Activated CD4-positive, alpha-beta memory T cell treated with anti-CD3 and anti-CD28 coated beads for 36 hours (primary cell): ENCODE data around the gene CLSTN2. TPM values are rescaled to one million over a fixed set of nuclear protein-coding genes. Genes with fewer than 3 reads are reported as not detected.

Experiments used
- CTCF ChIA-PET: fragments of 350-600 bp; sonication (Branson Sonifier 250); formaldehyde crosslinking; loops from one replicate; lab custom pipeline; 2021; ENCODE audit warnings: antibody characterized with exemption, inconsistent platforms; lab: Charles Lee
- POLR2A ChIA-PET: fragments of 350-600 bp; sonication (Branson Sonifier 250); formaldehyde crosslinking; loops from one replicate; lab custom pipeline; 2021; ENCODE audit warnings: antibody characterized with exemption; lab: Charles Lee
- DNase-seq: peaks from one replicate; pipeline ENCODE4 v3.0.0-alpha.2; 2020
- H3K27ac Mint-ChIP-seq: one replicate; pipeline ENCODE4 v1.8.0; 2021; ENCODE audit warnings: mixed read lengths
- H3K27me3 Mint-ChIP-seq: one replicate; pipeline ENCODE4 v1.8.0; 2021; ENCODE audit warnings: mixed read lengths
- H3K36me3 Mint-ChIP-seq: one replicate; pipeline ENCODE4 v1.8.0; 2021; ENCODE audit warnings: mixed read lengths
- H3K4me1 Mint-ChIP-seq: one replicate; pipeline ENCODE4 v1.8.0; 2021; ENCODE audit warnings: low read depth, mixed read lengths
- H3K4me3 Mint-ChIP-seq: one replicate; pipeline ENCODE4 v1.8.0; 2021; ENCODE audit warnings: mild to moderate bottlenecking, mixed read lengths
- H3K9me3 Mint-ChIP-seq: one replicate; pipeline ENCODE4 v1.8.0; 2021; ENCODE audit warnings: mixed read lengths
- intact Hi-C: fragments of 100-400 bp; cut with micrococcal nuclease; formaldehyde crosslinking; loops from one replicate; pipeline ENCODE4 v1.15.1; 2023
- total RNA-seq, 2 experiments: library from RNA; stranded (reverse); gene quantifications; one replicate each; pipeline ENCODE4 v1.2.3, GENCODE V29; 2021

CLSTN2 gene
- total RNA-seq, 2 experiments from 2014 or later: not detected

DNA sequence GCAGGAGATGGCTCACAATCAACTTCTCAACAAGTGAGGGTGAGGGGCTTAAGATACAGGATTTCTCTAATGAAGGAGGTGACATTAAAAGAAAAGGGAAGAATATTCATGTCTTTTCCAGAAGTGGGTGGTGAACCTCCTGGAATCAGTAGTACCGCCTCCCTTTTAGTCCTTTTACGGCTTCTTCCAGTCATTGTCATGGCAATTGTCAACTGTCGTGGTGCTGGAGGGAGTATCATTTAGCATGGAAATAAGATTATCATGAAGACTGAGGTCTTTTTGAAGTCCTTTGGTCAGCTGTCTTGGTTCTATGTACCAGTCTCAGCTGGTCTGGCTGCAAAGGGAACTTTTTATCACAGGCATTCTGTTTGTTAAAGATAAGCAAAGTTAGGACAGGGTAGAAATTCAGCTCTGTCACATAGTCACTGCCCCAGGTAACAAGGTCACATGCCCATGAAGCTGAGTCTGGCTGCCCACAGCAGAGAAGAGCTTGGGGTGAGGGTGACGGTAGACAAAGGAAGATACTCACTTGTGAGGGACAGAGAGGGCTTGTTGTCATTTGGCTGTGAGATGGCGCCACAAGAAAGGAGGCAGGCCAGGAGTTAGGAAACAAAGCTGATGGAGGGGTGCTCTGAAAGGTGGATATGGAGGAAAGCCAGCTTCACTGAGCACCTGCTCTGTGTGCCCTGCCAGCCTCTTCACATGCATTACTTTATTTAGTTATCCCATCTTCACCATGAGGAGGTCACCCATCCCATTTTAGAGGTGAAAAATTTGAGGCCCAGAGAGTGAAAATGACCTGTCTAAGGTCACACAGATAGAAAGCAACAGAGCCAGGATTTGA, 514.6 kb downstream of the CLSTN2 start:
- Mint-ChIP-seq H3K36me3 (no peaks in the 10 kb centered on the region), H3K4me1 (no peaks in the 10 kb centered on the region), H3K4me3 (no peak overlapping the region), H3K27ac (no peak overlapping the region), H3K9me3 (no peaks in the 10 kb centered on the region), H3K27me3 (no peaks in the 10 kb centered on the region)
- intact Hi-C loops: no loop called here
- DNase-seq: no peak
- ChIA-PET CTCF (no interaction called here), POLR2A (no interaction called here)

DNA sequence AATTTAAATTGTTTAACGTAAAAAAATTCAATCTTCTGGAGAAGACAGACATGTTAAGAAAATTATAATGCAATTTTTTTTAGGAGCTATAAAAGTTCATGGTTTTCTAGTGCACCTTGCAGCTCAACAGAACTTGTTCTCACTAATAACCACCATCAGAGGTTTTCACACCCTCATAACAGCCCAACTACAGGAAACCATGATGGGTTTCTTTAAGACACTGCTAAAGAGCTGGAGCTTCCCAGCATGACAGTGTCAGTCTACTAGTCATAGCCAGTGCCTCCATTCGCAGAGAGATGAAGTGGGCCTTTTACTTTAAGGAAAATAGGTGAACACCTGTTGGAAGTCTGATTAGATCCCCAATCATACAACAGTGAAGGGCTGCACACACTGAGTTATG, 518.8 kb downstream of the CLSTN2 start:
- H3K27me3 Mint-ChIP-seq: no peaks in the 10 kb centered on the region
- no peaks in the 10 kb centered on the region for H3K36me3 Mint-ChIP-seq
- CTCF ChIA-PET: interaction anchor here (1.0 kb wide), 1 partner anchor 11 kb away, joined by 3 read pairs; no protein-coding TSS in a partner anchor
- intact Hi-C loops: no loop called here
- H3K9me3 Mint-ChIP-seq: no peaks in the 10 kb centered on the region
- no peak overlapping the region for H3K27ac Mint-ChIP-seq
- no peak for DNase-seq
- POLR2A ChIA-PET: no interaction called here
- H3K4me3 Mint-ChIP-seq: no peak overlapping the region
- no peaks in the 10 kb centered on the region for H3K4me1 Mint-ChIP-seq

DNA sequence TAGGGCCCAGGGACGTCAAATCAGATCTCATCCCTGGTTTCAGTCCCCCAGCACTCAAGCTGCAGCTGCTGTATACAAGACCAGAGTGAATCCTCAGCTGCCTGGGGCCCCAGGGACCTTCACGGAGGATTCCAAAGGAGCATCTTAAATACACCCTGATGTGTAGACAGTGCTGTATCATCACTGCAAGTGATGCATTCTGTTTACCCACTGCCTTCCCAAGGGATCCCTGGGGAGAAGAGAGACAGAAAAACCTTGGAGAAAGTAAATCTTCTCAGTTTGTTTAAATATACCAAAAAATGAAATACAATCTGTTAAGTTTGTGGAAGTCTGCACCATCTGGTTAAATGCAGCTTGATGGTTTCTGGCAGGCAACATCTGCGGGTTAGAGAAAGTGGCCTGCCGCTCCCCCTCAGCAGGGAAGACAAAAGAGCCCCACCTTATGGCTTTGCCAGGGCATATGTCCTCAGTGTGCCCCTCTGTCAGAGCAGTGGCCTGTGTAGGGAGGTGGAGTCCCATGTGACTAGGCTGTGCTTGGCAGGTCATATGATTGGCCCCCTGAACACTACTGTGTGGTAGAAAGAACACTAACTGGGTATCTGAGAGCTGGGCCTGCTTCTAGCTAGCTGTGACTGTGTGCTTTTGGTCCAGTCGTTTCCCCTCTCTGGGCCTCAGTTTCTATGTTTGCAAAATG, 520.7 kb downstream of the CLSTN2 start:
- no peak overlapping the region for H3K4me3 Mint-ChIP-seq
- intact Hi-C loops: no loop called here
- H3K27ac Mint-ChIP-seq: no peak overlapping the region
- no peak for DNase-seq
- H3K27me3 Mint-ChIP-seq: no peaks in the 10 kb centered on the region
- H3K9me3 Mint-ChIP-seq: no peaks in the 10 kb centered on the region
- H3K36me3 Mint-ChIP-seq: no peaks in the 10 kb centered on the region
- ChIA-PET CTCF (no interaction called here), POLR2A (no interaction called here)
- H3K4me1 Mint-ChIP-seq: no peaks in the 10 kb centered on the region

DNA sequence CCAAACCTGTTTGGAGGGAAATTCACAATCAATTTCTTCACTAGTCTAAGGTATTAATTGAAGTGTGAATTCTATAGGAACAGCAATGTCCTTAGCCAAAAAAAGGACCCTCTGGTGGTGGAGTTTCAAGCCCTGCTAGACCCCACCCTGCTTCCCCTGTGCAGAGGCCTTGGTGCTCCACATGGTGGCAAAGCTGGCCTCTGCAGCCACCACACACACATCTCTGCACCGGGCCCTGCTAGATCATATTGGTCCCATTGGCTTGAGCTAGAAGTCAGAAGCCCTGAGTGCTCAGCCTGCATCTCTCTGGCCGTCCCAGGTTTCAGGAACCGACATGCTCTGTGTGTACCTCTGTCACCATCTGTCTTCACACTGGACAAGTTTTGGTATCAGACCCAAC, 522.0 kb downstream of the CLSTN2 start:
- intact Hi-C loops: no loop called here
- ChIA-PET POLR2A (no interaction called here), CTCF (no interaction called here)
- DNase-seq: no peak
- Mint-ChIP-seq H3K27me3 (no peaks in the 10 kb centered on the region), H3K4me3 (no peak overlapping the region), H3K4me1 (no peaks in the 10 kb centered on the region), H3K9me3 (no peaks in the 10 kb centered on the region), H3K36me3 (no peaks in the 10 kb centered on the region), H3K27ac (no peak overlapping the region)

DNA sequence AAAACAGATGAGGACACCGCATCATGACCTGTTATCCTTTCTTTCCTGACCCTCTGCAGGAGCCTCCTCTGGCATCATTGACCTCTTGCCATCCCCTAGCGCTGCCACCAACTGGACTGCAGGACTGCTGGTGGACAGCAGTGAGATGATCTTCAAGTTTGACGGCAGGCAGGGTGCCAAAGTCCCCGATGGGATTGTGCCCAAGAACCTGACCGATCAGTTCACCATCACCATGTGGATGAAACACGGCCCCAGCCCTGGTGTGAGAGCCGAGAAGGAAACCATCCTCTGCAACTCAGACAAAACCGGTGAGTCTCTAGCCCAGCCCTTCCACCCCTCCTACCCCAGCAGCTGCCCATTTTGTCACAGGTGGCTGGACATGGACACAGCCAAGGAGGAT, 524.5 kb downstream of the CLSTN2 start:
- DNase-seq: no peak
- ChIA-PET CTCF (no interaction called here), POLR2A (no interaction called here)
- Mint-ChIP-seq H3K4me1 (no peaks in the 10 kb centered on the region), H3K36me3 (no peaks in the 10 kb centered on the region), H3K27ac (no peak overlapping the region), H3K27me3 (no peaks in the 10 kb centered on the region), H3K9me3 (no peaks in the 10 kb centered on the region), H3K4me3 (no peak overlapping the region)
- intact Hi-C loops: no loop called here

DNA sequence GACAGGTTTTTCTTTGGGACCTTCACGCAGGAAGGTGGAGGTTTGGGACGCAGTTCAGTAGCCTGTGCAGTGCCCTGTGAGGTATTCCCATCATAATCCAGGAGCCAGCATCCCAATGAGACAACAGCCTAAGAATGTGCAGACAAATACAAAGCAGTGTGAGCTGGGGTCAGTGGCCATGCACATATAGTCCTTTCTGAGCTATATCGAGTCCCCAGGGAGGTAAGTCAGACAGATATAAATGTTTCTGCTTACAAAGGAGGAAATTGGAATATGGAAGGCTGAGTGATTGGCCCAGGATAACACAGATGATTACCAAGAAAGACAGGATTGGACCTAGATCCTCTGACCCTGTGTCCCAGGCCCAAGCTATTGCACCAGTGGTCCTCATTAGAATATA, 526.3 kb downstream of the CLSTN2 start:
- Mint-ChIP-seq H3K9me3 (no peaks in the 10 kb centered on the region), H3K27me3 (no peaks in the 10 kb centered on the region), H3K4me3 (no peak overlapping the region), H3K4me1 (no peaks in the 10 kb centered on the region), H3K27ac (no peak overlapping the region), H3K36me3 (no peaks in the 10 kb centered on the region)
- POLR2A ChIA-PET: no interaction called here
- intact Hi-C loops: no loop called here
- CTCF ChIA-PET: no interaction called here
- DNase-seq: no peak

DNA sequence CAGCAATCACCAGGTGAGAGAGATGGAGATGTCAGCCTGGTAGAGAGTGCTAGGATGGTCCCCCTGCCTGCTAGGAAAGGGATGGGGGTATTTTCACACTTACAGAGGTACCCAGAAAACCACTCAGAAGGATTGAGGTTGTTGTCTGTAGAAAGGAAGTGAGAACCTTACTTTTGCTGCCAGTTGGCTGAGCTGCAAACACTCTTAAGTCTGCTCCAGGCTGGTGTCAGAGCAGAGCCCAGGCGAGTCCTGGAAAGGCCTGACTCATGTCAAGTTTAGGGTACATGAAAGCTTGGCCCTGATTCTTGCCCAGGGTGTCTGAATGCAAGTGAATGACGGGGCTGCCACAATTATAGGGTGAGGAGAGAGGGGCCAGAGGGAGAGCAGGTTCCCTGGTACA, 528.4 kb downstream of the CLSTN2 start:
- Mint-ChIP-seq H3K36me3 (no peaks in the 10 kb centered on the region), H3K4me1 (no peaks in the 10 kb centered on the region), H3K4me3 (no peak overlapping the region), H3K9me3 (no peaks in the 10 kb centered on the region), H3K27ac (no peak overlapping the region), H3K27me3 (no peaks in the 10 kb centered on the region)
- intact Hi-C loops: no loop called here
- ChIA-PET POLR2A (no interaction called here), CTCF (no interaction called here)
- DNase-seq: no peak

DNA sequence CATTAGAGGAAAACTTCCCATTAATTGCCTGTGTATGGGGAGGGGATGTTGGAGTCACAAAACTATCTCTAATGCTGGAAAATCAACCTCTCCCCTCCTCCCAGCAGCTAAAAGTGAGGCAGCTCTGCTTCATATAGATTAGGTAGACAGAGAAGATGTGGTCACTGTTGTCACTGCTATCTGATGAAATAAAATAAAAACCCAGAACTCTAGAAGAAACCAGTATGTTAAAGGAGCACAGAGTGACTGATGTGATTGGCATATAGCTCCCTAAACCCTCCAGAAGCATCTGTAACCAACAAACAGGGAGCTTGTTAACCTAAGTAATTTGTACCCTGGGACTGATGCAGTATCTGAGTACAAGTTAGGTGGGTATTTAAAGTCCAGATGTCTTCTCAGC, 531.0 kb downstream of the CLSTN2 start:
- H3K36me3 Mint-ChIP-seq: no peaks in the 10 kb centered on the region
- ChIA-PET POLR2A (no interaction called here), CTCF (no interaction called here)
- intact Hi-C loops: no loop called here
- no peak overlapping the region for H3K27ac Mint-ChIP-seq
- no peaks in the 10 kb centered on the region for H3K27me3 Mint-ChIP-seq
- H3K4me3 Mint-ChIP-seq: no peak overlapping the region
- no peak for DNase-seq
- no peaks in the 10 kb centered on the region for H3K9me3 Mint-ChIP-seq
- no peaks in the 10 kb centered on the region for H3K4me1 Mint-ChIP-seq

DNA sequence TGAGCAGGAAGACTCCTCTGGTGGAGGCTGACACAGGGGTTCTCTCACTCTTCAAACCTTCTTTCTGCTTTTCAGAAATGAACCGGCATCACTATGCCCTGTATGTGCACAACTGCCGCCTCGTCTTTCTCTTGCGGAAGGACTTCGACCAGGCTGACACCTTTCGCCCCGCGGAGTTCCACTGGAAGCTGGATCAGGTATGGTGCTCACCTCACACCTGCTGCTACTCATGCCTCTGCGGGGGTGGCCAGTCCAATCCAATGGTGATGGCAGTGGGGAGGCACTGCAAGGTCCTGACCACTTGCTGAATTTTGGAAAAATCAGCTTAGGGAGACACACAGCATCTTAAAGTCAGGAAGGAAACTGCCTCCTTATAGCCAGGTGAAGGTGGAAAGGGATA, 531.5 kb downstream of the CLSTN2 start:
- H3K36me3 Mint-ChIP-seq: no peaks in the 10 kb centered on the region
- no peaks in the 10 kb centered on the region for H3K9me3 Mint-ChIP-seq
- H3K4me1 Mint-ChIP-seq: no peaks in the 10 kb centered on the region
- intact Hi-C loops: no loop called here
- DNase-seq: no peak
- no peaks in the 10 kb centered on the region for H3K27me3 Mint-ChIP-seq
- POLR2A ChIA-PET: no interaction called here
- CTCF ChIA-PET: no interaction called here
- H3K4me3 Mint-ChIP-seq: no peak overlapping the region
- H3K27ac Mint-ChIP-seq: no peak overlapping the region

DNA sequence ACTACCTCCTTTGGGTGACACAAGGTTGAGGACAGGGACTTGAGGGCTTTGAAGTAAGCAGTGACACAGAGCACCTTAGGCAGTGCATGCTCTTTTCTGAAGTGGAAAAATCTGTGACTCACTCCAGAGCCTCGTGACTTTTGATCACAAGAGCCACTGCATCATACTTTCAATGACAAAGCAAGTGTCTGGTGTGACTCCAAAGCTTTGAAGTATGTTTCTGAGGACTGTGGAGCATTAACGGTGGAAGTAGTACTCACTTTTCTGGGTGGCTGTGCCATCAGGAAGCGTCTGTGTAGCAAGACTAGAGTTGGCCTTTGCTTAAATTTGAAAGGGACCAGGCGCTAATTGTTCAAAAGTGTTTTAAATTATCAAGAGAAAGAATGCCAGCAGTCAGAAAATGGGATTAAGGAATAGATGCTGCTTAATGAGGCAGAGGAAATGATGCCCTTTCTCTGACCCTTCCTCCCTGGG, 532.2 kb downstream of the CLSTN2 start:
- H3K36me3 Mint-ChIP-seq: no peaks in the 10 kb centered on the region
- no peak overlapping the region for H3K4me3 Mint-ChIP-seq
- no peaks in the 10 kb centered on the region for H3K27me3 Mint-ChIP-seq
- ChIA-PET POLR2A (no interaction called here), CTCF (no interaction called here)
- H3K27ac Mint-ChIP-seq: no peak overlapping the region
- intact Hi-C loops: no loop called here
- H3K4me1 Mint-ChIP-seq: no peaks in the 10 kb centered on the region
- peak; percentile 10 for DNase-seq
- no peaks in the 10 kb centered on the region for H3K9me3 Mint-ChIP-seq

DNA sequence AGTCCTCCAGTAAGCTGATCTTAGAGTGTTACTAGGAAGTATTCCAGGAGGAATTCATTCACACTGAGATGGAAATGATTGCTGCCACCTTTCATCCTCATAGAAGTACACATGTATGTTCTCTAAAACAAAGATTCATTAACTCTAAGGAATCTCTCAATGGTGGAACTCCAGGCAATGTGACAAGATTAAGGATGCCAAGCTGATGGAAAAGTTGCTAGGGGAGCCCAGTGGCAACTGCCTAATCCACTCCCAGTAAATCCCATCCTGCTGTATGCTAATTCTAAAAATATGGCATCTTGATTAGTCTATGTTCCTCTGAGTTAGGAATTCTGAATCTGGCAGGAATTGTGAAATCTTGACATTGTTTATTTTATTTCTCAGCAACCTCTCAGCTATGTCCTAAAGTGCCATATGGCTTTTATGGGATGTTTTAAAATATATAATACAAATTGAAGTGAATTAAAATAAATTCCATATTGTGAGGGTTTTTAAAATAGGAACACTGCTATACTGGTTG, 532.9 kb downstream of the CLSTN2 start:
- CTCF ChIA-PET: no interaction called here
- H3K4me3 Mint-ChIP-seq: no peak overlapping the region

DNA sequence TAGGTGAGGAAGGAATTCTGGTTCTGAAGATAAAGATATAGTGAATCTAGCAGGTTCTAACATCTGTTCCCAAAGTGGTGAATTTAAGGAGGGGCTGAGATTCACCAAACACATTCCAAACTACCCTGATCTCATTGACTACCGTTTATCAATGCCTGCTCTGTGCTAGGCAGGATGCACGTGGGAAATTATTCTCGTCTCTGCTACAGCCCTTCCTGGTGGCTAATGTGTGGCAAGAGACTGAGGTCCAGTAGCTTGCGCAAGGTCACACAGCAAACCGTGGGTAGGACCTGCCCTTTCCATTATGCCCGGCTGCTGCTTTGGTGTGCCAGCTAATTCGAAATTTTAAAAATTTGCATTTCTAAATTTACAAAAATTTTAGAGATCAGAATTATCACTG, 533.4 kb downstream of the CLSTN2 start:
- H3K27me3 Mint-ChIP-seq: no peaks in the 10 kb centered on the region

More for the DNA sequence above, 532.9 kb downstream of the CLSTN2 start:
- POLR2A ChIA-PET: no interaction called here
- Mint-ChIP-seq H3K4me1 (no peaks in the 10 kb centered on the region), H3K9me3 (no peaks in the 10 kb centered on the region), H3K27ac (no peak overlapping the region), H3K36me3 (no peaks in the 10 kb centered on the region), H3K27me3 (no peaks in the 10 kb centered on the region)
- no peak for DNase-seq
- intact Hi-C loops: no loop called here

More for the DNA sequence above, 533.4 kb downstream of the CLSTN2 start:
- no peaks in the 10 kb centered on the region for H3K9me3 Mint-ChIP-seq
- no peak overlapping the region for H3K27ac Mint-ChIP-seq
- H3K4me3 Mint-ChIP-seq: no peak overlapping the region
- intact Hi-C loops: no loop called here
- CTCF ChIA-PET: no interaction called here
- DNase-seq: no peak
- H3K4me1 Mint-ChIP-seq: no peaks in the 10 kb centered on the region
- POLR2A ChIA-PET: no interaction called here
- H3K36me3 Mint-ChIP-seq: no peaks in the 10 kb centered on the region
